Naive thymus-derived CD4-positive, alpha-beta T cell (primary cell): ENCODE data around the gene UPF2. TPM values are rescaled to one million over a fixed set of nuclear protein-coding genes. Genes with fewer than 3 reads are reported as not detected.

ENCODE experiments used
- ATAC-seq: fragments of 150-1000 bp; cut with Tn5 transposase; 2 replicates; pipeline ENCODE4 v1.10.0; 2021; ENCODE audit warnings: mild to moderate bottlenecking, moderate library complexity
- CTCF ChIA-PET: fragments of 350-600 bp; sonication (Branson Sonifier 250); formaldehyde crosslinking; loops from one replicate; lab custom pipeline; 2021; ENCODE audit warnings: antibody characterized with exemption; lab: Charles Lee
- POLR2A ChIA-PET: fragments of 350-600 bp; sonication (Branson Sonifier 250); formaldehyde crosslinking; loops from one replicate; lab custom pipeline; 2021; ENCODE audit warnings: antibody characterized with exemption, inconsistent platforms; lab: Charles Lee
- DNase-seq, 9 donors: peaks; one replicate each; pipeline versions ENCODE4 v3.0.0 to v3.0.0-alpha.2; 2020 to 2022; ENCODE audit warnings: mixed read lengths in 1 of 9
- H3K27ac ChIP-seq: one replicate; pipeline ENCODE4 v1.7.0; 2013; ENCODE audit warnings: mild to moderate bottlenecking, low read depth, low read length, moderate library complexity
- H3K27me3 ChIP-seq, 2 donors: one replicate each; pipeline ENCODE4 v1.7.0; 2013; ENCODE audit warnings: low read length in 2 of 2, mild to moderate bottlenecking in 2 of 2, moderate library complexity in 2 of 2; ENCODE audit not compliant: control insufficient read depth in 2 of 2, insufficient read depth in 2 of 2
- H3K36me3 ChIP-seq, 3 experiments: 1 replicate in 2 of 3; 2 replicates in 1 of 3; pipeline ENCODE4 v1.7.0; 2013; ENCODE audit warnings: low read length in 3 of 3, mild to moderate bottlenecking in 3 of 3, moderate library complexity in 1 of 3; ENCODE audit not compliant: insufficient read depth in 3 of 3, control insufficient read depth in 2 of 3
- H3K4me1 ChIP-seq, 2 donors: one replicate each; pipeline ENCODE4 v1.7.0; 2013; ENCODE audit warnings: low read length in 2 of 2, mild to moderate bottlenecking in 2 of 2, moderate library complexity in 1 of 2; ENCODE audit not compliant: control insufficient read depth in 2 of 2, insufficient read depth in 2 of 2
- H3K4me3 ChIP-seq: 2 replicates; pipeline ENCODE4 v1.7.0; 2013; ENCODE audit warnings: mild to moderate bottlenecking, low read length
- H3K9me3 ChIP-seq, 3 experiments: 1 replicate in 2 of 3; 2 replicates in 1 of 3; pipeline ENCODE4 v1.7.0; 2013; ENCODE audit warnings: low read length in 3 of 3; ENCODE audit not compliant: control insufficient read depth in 2 of 3
- H3K27ac Mint-ChIP-seq, 9 donors: one replicate each; pipeline ENCODE4 v1.8.0; 2020 to 2022; ENCODE audit warnings: mixed read lengths in 9 of 9, mild to moderate bottlenecking in 8 of 9, moderate library complexity in 5 of 9, inconsistent platforms in 2 of 9
- H3K27me3 Mint-ChIP-seq, 5 donors: one replicate each; pipeline ENCODE4 v1.8.0; 2021 to 2022; ENCODE audit warnings: mixed read lengths in 5 of 5, mild to moderate bottlenecking in 1 of 5
- H3K36me3 Mint-ChIP-seq, 5 donors: one replicate each; pipeline ENCODE4 v1.8.0; 2020 to 2022; ENCODE audit warnings: mixed read lengths in 5 of 5, mild to moderate bottlenecking in 3 of 5, inconsistent platforms in 1 of 5
- H3K4me1 Mint-ChIP-seq, 7 donors: one replicate each; pipeline ENCODE4 v1.8.0; 2020 to 2022; ENCODE audit warnings: mixed read lengths in 7 of 7, mild to moderate bottlenecking in 3 of 7, inconsistent platforms in 1 of 7
- H3K4me3 Mint-ChIP-seq, 10 donors: one replicate each; pipeline ENCODE4 v1.8.0; 2020 to 2022; ENCODE audit warnings: mild to moderate bottlenecking in 10 of 10, mixed read lengths in 10 of 10, moderate library complexity in 6 of 10, inconsistent platforms in 2 of 10
- H3K9me3 Mint-ChIP-seq, 11 donors: one replicate each; pipeline ENCODE4 v1.8.0; 2020 to 2022; ENCODE audit warnings: mixed read lengths in 11 of 11, mild to moderate bottlenecking in 4 of 11, inconsistent platforms in 1 of 11, moderate library complexity in 1 of 11
- intact Hi-C, 2 donors: fragments of 100-400 bp; cut with micrococcal nuclease; formaldehyde crosslinking; loops; one replicate each; pipeline ENCODE4 v1.15.1; 2023
- polyA plus RNA-seq, 2 donors: library from polyadenylated mRNA; unstranded; fragments of 300-500 nt; fragmentation: Illumina TruSeq; gene quantifications; one replicate each; pipeline ENCODE4 v1.2.3, GENCODE V29; 2021
- total RNA-seq, 6 experiments: library from RNA in 5 of 6; stranded (reverse) in 5 of 6; gene quantifications; 1 replicate in 5 of 6; 2 replicates in 1 of 6; pipeline ENCODE4 v1.2.3 and lab custom pipeline; 2021 to 2026

UPF2 gene
- total and polyA plus RNA-seq, 7 experiments from 2014 or later, result 9.0 to 40.5 (median 29.5) TPM

- Histone ChIP-seq H3K4me1 (peaks cover 0 to under 1% of the 10 kb centered on the region in 2 donors), H3K9me3 (no peaks in the 10 kb centered on the region), H3K27me3 (no peaks in the 10 kb centered on the region), H3K27ac (no peak overlapping the region), H3K4me3 (no peak overlapping the region), H3K36me3 (no peaks in the 10 kb centered on the region)
- ATAC-seq, result no peak
- CTCF ChIA-PET, result no interaction called here
- POLR2A ChIA-PET, result interaction anchor here (1.5 kb wide), 1 partner anchor 19 kb away, joined by 3 read pairs; no protein-coding TSS in a partner anchor
- Mint-ChIP-seq H3K27me3 (no peaks in the 10 kb centered on the region), H3K4me1 (peaks cover 0 to 8% (median 0%) of the 10 kb centered on the region in 7 donors), H3K4me3 (no peak overlapping the region), H3K27ac (no peak overlapping the region), H3K9me3 (peaks cover 0 to 1% (median 0%) of the 10 kb centered on the region in 11 donors), H3K36me3 (no peaks in the 10 kb centered on the region)
- intact Hi-C loops, result no loop called here
- no peak for DNase-seq
These were observed 20.3 kb upstream of the UPF2 start for GRCh38 chr10:12062754-12063482.

GRCh38 chr10:12061124-12061523, 18.5 kb upstream of the UPF2 start:
- Mint-ChIP-seq H3K4me3 (no peak overlapping the region), H3K9me3 (peaks cover 0 to 1% (median 0%) of the 10 kb centered on the region in 11 donors), H3K36me3 (peaks cover 0 to 3% (median 0%) of the 10 kb centered on the region in 5 donors), H3K27ac (no peak overlapping the region), H3K4me1 (peaks cover 0 to 4% (median 0%) of the 10 kb centered on the region in 7 donors), H3K27me3 (no peaks in the 10 kb centered on the region)
- no peaks in the 10 kb centered on the region for H3K4me1 ChIP-seq
- H3K27ac ChIP-seq, result no peak overlapping the region
- DNase-seq (no peak), ATAC-seq (no peak)
- H3K4me3 ChIP-seq, result no peak overlapping the region
- ChIA-PET CTCF (no interaction called here), POLR2A (no interaction called here)
- no peaks in the 10 kb centered on the region for H3K27me3 ChIP-seq
- H3K9me3 ChIP-seq, result no peaks in the 10 kb centered on the region
- intact Hi-C loops, result no loop called here
- no peaks in the 10 kb centered on the region for H3K36me3 ChIP-seq

- intact Hi-C loops, result no loop called here
- no peaks in the 10 kb centered on the region for H3K36me3 ChIP-seq
- H3K9me3 ChIP-seq, result no peaks in the 10 kb centered on the region
- ChIA-PET POLR2A (no interaction called here), CTCF (interaction anchor here (0.6 kb wide), 1 partner anchor 917 kb away, joined by 3 read pairs; no protein-coding TSS in a partner anchor)
- no peak overlapping the region for H3K27ac Mint-ChIP-seq
- no peak for DNase-seq
- no peaks in the 10 kb centered on the region for H3K27me3 ChIP-seq
- no peak overlapping the region for H3K4me3 Mint-ChIP-seq
- H3K4me1 ChIP-seq, result no peaks in the 10 kb centered on the region
- H3K4me3 ChIP-seq, result no peak overlapping the region
- H3K9me3 Mint-ChIP-seq, result no peaks in the 10 kb centered on the region
- H3K27ac ChIP-seq, result no peak overlapping the region
- H3K4me1 Mint-ChIP-seq, result no peaks in the 10 kb centered on the region
- H3K27me3 Mint-ChIP-seq, result no peaks in the 10 kb centered on the region
- H3K36me3 Mint-ChIP-seq, result peaks cover 0 to 3% (median 0%) of the 10 kb centered on the region in 5 donors
- ATAC-seq, result no peak
These were observed 14.1 kb upstream of the UPF2 start for GRCh38 chr10:12056748-12057147.

- no peaks in the 10 kb centered on the region for H3K27me3 Mint-ChIP-seq
- ChIA-PET CTCF (no interaction called here), POLR2A (interaction anchor here (0.6 kb wide), 1 partner anchor 84 kb away, joined by 4 read pairs; no protein-coding TSS in a partner anchor)
- H3K27ac ChIP-seq, result no peak overlapping the region
- no peaks in the 10 kb centered on the region for H3K9me3 ChIP-seq
- H3K27me3 ChIP-seq, result no peaks in the 10 kb centered on the region
- intact Hi-C loops, result no loop called here
- H3K4me3 Mint-ChIP-seq, result no peak overlapping the region
- H3K36me3 Mint-ChIP-seq, result peaks cover 0 to 3% (median 0%) of the 10 kb centered on the region in 5 donors
- DNase-seq (no peak), ATAC-seq (no peak)
- H3K4me1 Mint-ChIP-seq, result peaks cover 0 to 3% (median 0%) of the 10 kb centered on the region in 7 donors
- H3K4me1 ChIP-seq, result no peaks in the 10 kb centered on the region
- no peaks in the 10 kb centered on the region for H3K9me3 Mint-ChIP-seq
- no peak overlapping the region for H3K27ac Mint-ChIP-seq
- no peaks in the 10 kb centered on the region for H3K36me3 ChIP-seq
- no peak overlapping the region for H3K4me3 ChIP-seq
These were observed 13.1 kb upstream of the UPF2 start for GRCh38 chr10:12055732-12056131.

- DNase-seq (no peak), ATAC-seq (peak; percentile 51)
- Mint-ChIP-seq H3K9me3 (no peaks in the 10 kb centered on the region), H3K36me3 (peaks cover 0 to 4% (median 0%) of the 10 kb centered on the region in 5 donors), H3K27ac (peak overlapping the region in 1 of 9 donors; percentile 44), H3K4me3 (no peak overlapping the region), H3K27me3 (peaks cover 0 to 3% (median 0%) of the 10 kb centered on the region in 5 donors), H3K4me1 (peaks cover 0 to 4% (median 0%) of the 10 kb centered on the region in 7 donors)
- intact Hi-C loops, result no loop called here
- no peak overlapping the region for H3K27ac ChIP-seq
- H3K36me3 ChIP-seq, result no peaks in the 10 kb centered on the region
- no peaks in the 10 kb centered on the region for H3K9me3 ChIP-seq
- H3K27me3 ChIP-seq, result no peaks in the 10 kb centered on the region
- H3K4me3 ChIP-seq, result no peak overlapping the region
- POLR2A ChIA-PET, result interaction anchor here (0.7 to 0.8 kb wide), 2 partner anchors 76 to 77 kb away, joined by 3 to 5 read pairs; no protein-coding TSS in a partner anchor
- no peaks in the 10 kb centered on the region for H3K4me1 ChIP-seq
- CTCF ChIA-PET, result no interaction called here
These were observed 8.6 kb upstream of the UPF2 start for GRCh38 chr10:12051241-12051640.

GRCh38 chr10:12050528-12050927, 7.9 kb upstream of the UPF2 start:
- no peak for ATAC-seq
- no peaks in the 10 kb centered on the region for H3K9me3 ChIP-seq
- H3K4me3 Mint-ChIP-seq, result no peak overlapping the region
- no peak overlapping the region for H3K4me3 ChIP-seq
- DNase-seq, result no peak
- peaks cover 0 to 3% (median 0%) of the 10 kb centered on the region in 5 donors for H3K27me3 Mint-ChIP-seq
- H3K27me3 ChIP-seq, result no peaks in the 10 kb centered on the region
- H3K27ac Mint-ChIP-seq, result no peak overlapping the region
- H3K4me1 Mint-ChIP-seq, result peaks cover 0 to 4% (median 0%) of the 10 kb centered on the region in 7 donors
- H3K9me3 Mint-ChIP-seq, result no peaks in the 10 kb centered on the region
- intact Hi-C loops, result no loop called here
- no peak overlapping the region for H3K27ac ChIP-seq
- ChIA-PET CTCF (no interaction called here), POLR2A (interaction anchor here (0.8 kb wide), 1 partner anchor 78 kb away, joined by 3 read pairs; no protein-coding TSS in a partner anchor)
- H3K4me1 ChIP-seq, result no peaks in the 10 kb centered on the region
- H3K36me3 Mint-ChIP-seq, result peaks cover 0 to 4% (median 0%) of the 10 kb centered on the region in 5 donors
- H3K36me3 ChIP-seq, result no peaks in the 10 kb centered on the region
